ENCODE results near the gene CHSY3.

CHSY3 gene

GRCh38 chr5:130234816-130235215, 330.6 kb downstream of the CHSY3 start:
- Mint-ChIP-seq H3K27me3 (ENCODE audit: low read depth) (no peaks in the 10 kb centered on the region), H3K27ac (no peak overlapping the region), H3K4me3 (no peak overlapping the region), H3K36me3 (ENCODE audit: low read depth) (no peaks in the 10 kb centered on the region), H3K9me3 (peaks cover 6% of the 10 kb centered on the region), H3K4me1 (ENCODE audit: low read depth) (no peaks in the 10 kb centered on the region)
